Measurements from ENCODE around the gene PROB1. TPM values are rescaled to one million over a fixed set of nuclear protein-coding genes. Genes with fewer than 3 reads are reported as not detected.

PROB1 gene
- total RNA-seq, 1 experiment from 2014 or later: 3.4 TPM

DNA sequence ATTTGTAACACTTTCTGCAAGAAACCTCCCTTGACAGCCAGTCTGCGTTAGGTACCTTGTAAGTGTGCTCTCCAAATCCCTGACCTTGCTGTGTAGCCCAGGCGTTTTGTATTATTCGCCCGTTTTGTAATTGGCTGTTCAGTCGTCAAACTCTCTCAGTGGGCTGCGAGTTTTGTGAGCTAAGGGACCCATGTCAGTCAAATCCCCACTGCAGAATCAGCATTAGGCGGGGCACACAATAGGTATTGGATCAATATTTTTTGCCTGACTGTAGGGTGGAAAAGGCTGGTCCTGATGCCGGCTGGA is 43.8 kb upstream of the PROB1 start:
- Histone ChIP-seq H4K8ac (replicated peaks; ENCODE audit: insufficient read length, low read depth, low read length) (no peak overlapping the region), H3K27me3 (ENCODE audit: insufficient read depth, low read length) (no peaks in the 10 kb centered on the region), H4K91ac (ENCODE audit: insufficient read length, low read depth, low read length) (no peak overlapping the region), H3K23ac (ENCODE audit: insufficient read length, low read depth, low read length) (no peak overlapping the region), H3K4me2 (ENCODE audit: insufficient read depth, insufficient read length, low read length) (peak overlapping the region; percentile 89), H3K79me2 (ENCODE audit: insufficient read depth, low read length) (0 out of 2 replicates have a peak, but pooled peaks cover 2% of the 10 kb centered on the region), H3K9ac (ENCODE audit: extremely low read depth, insufficient read length, low read length) (peak overlapping the region; percentile 39), H2BK12ac (ENCODE audit: insufficient read length, low read depth, low read length) (no peak overlapping the region), H4K20me1 (ENCODE audit: control insufficient read depth, insufficient read depth, insufficient read length) (no peaks in the 10 kb centered on the region), H3K27ac (ENCODE audit: insufficient read length, low read depth, low read length) (no peak overlapping the region), H2BK120ac (ENCODE audit: low read depth, low read length, poor library complexity, severe bottlenecking) (no peak overlapping the region), H2BK20ac (ENCODE audit: low read depth, low read length, poor library complexity, severe bottlenecking) (no peak overlapping the region), H3K4me1 (ENCODE audit: insufficient read depth, low read length) (peaks cover 2% of the 10 kb centered on the region; the same call in 1 of the 2 replicates), H3K4ac (ENCODE audit: low read depth, low read length) (no peak overlapping the region), H2BK5ac (ENCODE audit: insufficient read length, low read length) (no peak overlapping the region), H3K14ac (ENCODE audit: insufficient read depth, low read length) (no peak overlapping the region), H2BK15ac (ENCODE audit: low read depth, low read length) (no peak overlapping the region), H3T11ph (ENCODE audit: low read length) (no peak overlapping the region), H3K18ac (ENCODE audit: insufficient read length, low read depth, low read length) (no peak overlapping the region), H4K5ac (ENCODE audit: insufficient read length, low read depth, low read length) (no peak overlapping the region), H3K79me1 (ENCODE audit: insufficient read depth, low read depth, low read length, poor library complexity, severe bottlenecking) (no peaks in the 10 kb centered on the region), H3K56ac (ENCODE audit: insufficient read length, low read depth, low read length) (no peak overlapping the region), H3K23me2 (ENCODE audit: insufficient read length, low read depth, low read length, poor library complexity, severe bottlenecking) (peaks cover 5% of the 10 kb centered on the region), H2AK5ac (ENCODE audit: insufficient read length, low read length) (no peak overlapping the region), H2AFZ (ENCODE audit: low read length) (no peak overlapping the region), H3K9me3 (ENCODE audit: control insufficient read depth, low read depth, low read length) (no peaks in the 10 kb centered on the region)
- H3K27ac Mint-ChIP-seq: peak overlapping the region in 2 of 3 experiments; percentile 35 to 55; a peak in 2 of 7 replicates
- H3K27me3 Mint-ChIP-seq (ENCODE audit: low read depth): peaks cover 3% of the 10 kb centered on the region
- TF ChIP-seq, protein P1, sequence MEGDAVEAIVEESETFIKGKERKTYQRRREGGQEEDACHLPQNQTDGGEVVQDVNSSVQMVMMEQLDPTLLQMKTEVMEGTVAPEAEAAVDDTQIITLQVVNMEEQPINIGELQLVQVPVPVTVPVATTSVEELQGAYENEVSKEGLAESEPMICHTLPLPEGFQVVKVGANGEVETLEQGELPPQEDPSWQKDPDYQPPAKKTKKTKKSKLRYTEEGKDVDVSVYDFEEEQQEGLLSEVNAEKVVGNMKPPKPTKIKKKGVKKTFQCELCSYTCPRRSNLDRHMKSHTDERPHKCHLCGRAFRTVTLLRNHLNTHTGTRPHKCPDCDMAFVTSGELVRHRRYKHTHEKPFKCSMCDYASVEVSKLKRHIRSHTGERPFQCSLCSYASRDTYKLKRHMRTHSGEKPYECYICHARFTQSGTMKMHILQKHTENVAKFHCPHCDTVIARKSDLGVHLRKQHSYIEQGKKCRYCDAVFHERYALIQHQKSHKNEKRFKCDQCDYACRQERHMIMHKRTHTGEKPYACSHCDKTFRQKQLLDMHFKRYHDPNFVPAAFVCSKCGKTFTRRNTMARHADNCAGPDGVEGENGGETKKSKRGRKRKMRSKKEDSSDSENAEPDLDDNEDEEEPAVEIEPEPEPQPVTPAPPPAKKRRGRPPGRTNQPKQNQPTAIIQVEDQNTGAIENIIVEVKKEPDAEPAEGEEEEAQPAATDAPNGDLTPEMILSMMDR (conservative IDR thresholded peaks at IDR 0.05): no peak
- DNase-seq: no peak
- H3K4me3 Mint-ChIP-seq: peak overlapping the region; percentile 95 to 96
- peaks cover 5 to 27% (median 13%) of the 10 kb centered on the region in 3 experiments; a peak in 6 of 7 replicates for H3K36me3 Mint-ChIP-seq (ENCODE audit: insufficient read depth in 1 of 3, low read depth in 3 of 3)
- H3K4me1 Mint-ChIP-seq: peaks cover 20% of the 10 kb centered on the region in 2 experiments
- WGBS (ENCODE audit: extremely low coverage, insufficient read length, low lambda C conversion rate): no CpG with 5 or more reads among the region's 8 CpGs
- H3K9me3 Mint-ChIP-seq: no peaks in the 10 kb centered on the region
